Liver (tissue), 9 donors: ENCODE data around the gene ACTRT2. TPM values are rescaled to one million over a fixed set of nuclear protein-coding genes. Genes with fewer than 3 reads are reported as not detected.

Source experiments
- DNase-seq: peaks from one replicate; pipeline ENCODE4 v3.0.0-alpha.2; 2017; ENCODE audit warnings: low spot score
- H3K27ac ChIP-seq, 2 donors: one replicate each; pipeline ENCODE4 v1.7.0; 2013; ENCODE audit warnings: inconsistent platforms in 2 of 2, low read length in 2 of 2, control low read depth in 1 of 2, low read depth in 1 of 2, mild to moderate bottlenecking in 1 of 2
- H3K27me3 ChIP-seq, 4 donors: one replicate each; pipeline versions ENCODE4 v1.6.1 to v1.7.0; 2013; ENCODE audit warnings: low read length in 3 of 4, inconsistent platforms in 1 of 4, mild to moderate bottlenecking in 1 of 4, moderate library complexity in 1 of 4; ENCODE audit not compliant: control insufficient read depth in 4 of 4, insufficient read depth in 4 of 4
- H3K36me3 ChIP-seq, 4 donors: one replicate each; pipeline versions ENCODE4 v1.6.1 to v1.7.0; 2013; ENCODE audit warnings: low read length in 3 of 4, mild to moderate bottlenecking in 3 of 4, low read depth in 1 of 4, moderate library complexity in 1 of 4; ENCODE audit not compliant: control insufficient read depth in 4 of 4, insufficient read depth in 3 of 4
- H3K4me1 ChIP-seq, 4 donors: one replicate each; pipeline versions ENCODE4 v1.6.1 to v1.7.0; 2013; ENCODE audit warnings: low read length in 3 of 4, mild to moderate bottlenecking in 3 of 4, moderate library complexity in 1 of 4; ENCODE audit not compliant: control insufficient read depth in 4 of 4, insufficient read depth in 4 of 4
- H3K4me3 ChIP-seq, 3 donors: one replicate each; pipeline versions ENCODE4 v1.6.1 to v1.7.0; 2013; ENCODE audit warnings: low read length in 3 of 3, control low read depth in 1 of 3, low read depth in 1 of 3, mild to moderate bottlenecking in 1 of 3
- H3K9ac ChIP-seq, 2 donors: one replicate each; pipeline ENCODE4 v1.7.0; 2013; ENCODE audit warnings: low read length in 2 of 2, mild to moderate bottlenecking in 2 of 2, moderate library complexity in 2 of 2, control low read depth in 1 of 2, low read depth in 1 of 2
- H3K9me3 ChIP-seq, 4 donors: one replicate each; pipeline versions ENCODE4 v1.6.1 to v1.7.0; 2013; ENCODE audit warnings: low read length in 3 of 4; ENCODE audit not compliant: control insufficient read depth in 4 of 4
- CTCF ChIP-seq: fragments of 150-350 bp; IDR thresholded peaks from 2 replicates; pipeline ENCODE4 v1.5.1; 2017; ENCODE audit warnings: improper control_type of control experiment, low read depth, low read length; ENCODE audit not compliant: missing input control
- EGR1 ChIP-seq, 2 donors: IDR thresholded peaks; 2 replicates each; pipeline ENCODE4 v1.6.1; 2016 to 2018; ENCODE audit warnings: antibody characterized with exemption in 2 of 2, low read depth in 2 of 2
- FOXA1 ChIP-seq: IDR thresholded peaks from 2 replicates; pipeline ENCODE4 v1.6.1; 2016; ENCODE audit warnings: antibody characterized with exemption
- FOXA2 ChIP-seq: IDR thresholded peaks from 2 replicates; pipeline ENCODE4 v1.6.1; 2016; ENCODE audit warnings: antibody characterized with exemption
- HNF4A ChIP-seq, 2 donors: conservative IDR thresholded peaks; 2 replicates each; pipeline ENCODE4 v1.6.1; 2016; ENCODE audit warnings: antibody characterized with exemption in 2 of 2, mild to moderate bottlenecking in 2 of 2
- HNF4G ChIP-seq: IDR thresholded peaks from 2 replicates; pipeline ENCODE4 v1.6.1; 2016; ENCODE audit warnings: antibody characterized with exemption
- JUND ChIP-seq, 2 donors: IDR thresholded peaks; 2 replicates each; pipeline ENCODE4 v1.6.1; 2016; ENCODE audit warnings: antibody characterized with exemption in 2 of 2
- MAX ChIP-seq: IDR thresholded peaks from 2 replicates; pipeline ENCODE4 v1.6.1; 2016; ENCODE audit warnings: antibody characterized with exemption
- RAD21 ChIP-seq, 2 donors: IDR thresholded peaks; 2 replicates each; pipeline ENCODE4 v1.6.1; 2016; ENCODE audit warnings: antibody characterized with exemption in 2 of 2, mild to moderate bottlenecking in 2 of 2
- REST ChIP-seq: IDR thresholded peaks from 2 replicates; pipeline ENCODE4 v1.6.1; 2016; ENCODE audit warnings: antibody characterized with exemption, mild to moderate bottlenecking
- YY1 ChIP-seq: IDR thresholded peaks from 2 replicates; pipeline ENCODE4 v1.6.1; 2016; ENCODE audit warnings: antibody characterized with exemption, mild to moderate bottlenecking
- ZBTB33 ChIP-seq: IDR thresholded peaks from 2 replicates; pipeline ENCODE4 v1.6.1; 2016; ENCODE audit warnings: antibody characterized with exemption
- WGBS: extraction: QIAGEN DNeasy Blood & Tissue Kit; methylation state at CpG from one replicate; pipeline ENCODE4 v1.1.7; 2013; 5-methylcytosine and 5-hydroxymethylcytosine counted together
- polyA plus RNA-seq, 2 donors: library from polyadenylated mRNA; stranded (reverse) in 1 of 2; unstranded in 1 of 2; fragments of 200-250 nt in 1 of 2; fragments of >200 nt in 1 of 2; fragmentation: Nextera tagmentation in 1 of 2; extraction: Ambion mirVana in 1 of 2; gene quantifications; one replicate each; pipeline versions ENCODE4 v1.2.1 to v1.2.3, GENCODE V29; 2013 to 2015
- total RNA-seq, 2 donors: library from RNA; depleted of rRNA; stranded (reverse); fragments of >200 nt; gene quantifications; one replicate each; pipeline ENCODE4 v1.2.3, GENCODE V29; 2014
- donor health status: healthy.
- donor health status: healthy.
- donor health status: healthy.
- donor health status: healthy.
- donor health status: healthy.

The ACTRT2 gene
- total and polyA plus RNA-seq, 4 donors = not detected

GRCh38 chr1:3042481-3042880 lies 21.2 kb downstream of the ACTRT2 start:
- WGBS = 84% methylated on average over 9 of the region's 9 CpGs
- no peak for DNase-seq
- Histone ChIP-seq H3K4me1 (no peaks in the 10 kb centered on the region), H3K9me3 (peaks cover 0 to 4% (median 2%) of the 10 kb centered on the region in 4 donors), H3K4me3 (no peak overlapping the region), H3K27ac (no peak overlapping the region), H3K36me3 (no peaks in the 10 kb centered on the region), H3K9ac (no peak overlapping the region), H3K27me3 (peaks cover 2 to 9% (median 3%) of the 10 kb centered on the region in 4 donors)
- TF ChIP-seq FOXA1 (no peak), RAD21 (IDR thresholded peaks at IDR 0.05) (no peak), EGR1 (IDR thresholded peaks at IDR 0.05; ENCODE audit: low read depth in 2 of 2) (no peak), FOXA2 (no peak), JUND (IDR thresholded peaks at IDR 0.05) (no peak), HNF4G (no peak), MAX (no peak)

- no peaks in the 10 kb centered on the region for H3K4me1 ChIP-seq
- H3K36me3 ChIP-seq = no peaks in the 10 kb centered on the region
- no peak overlapping the region for H3K27ac ChIP-seq
- no peak overlapping the region for H3K9ac ChIP-seq
- TF ChIP-seq REST (no peak), FOXA2 (no peak), YY1 (no peak), RAD21 (IDR thresholded peaks at IDR 0.05) (no peak), JUND (IDR thresholded peaks at IDR 0.05) (no peak), MAX (no peak), CTCF (no peak), ZBTB33 (no peak), HNF4A (conservative IDR thresholded peaks at IDR 0.05) (no peak)
- DNase-seq = no peak
- H3K27me3 ChIP-seq = peaks cover 0 to 4% (median 3%) of the 10 kb centered on the region in 4 donors
- H3K4me3 ChIP-seq = no peak overlapping the region
- H3K9me3 ChIP-seq = peaks cover 0 to 4% (median 2%) of the 10 kb centered on the region in 4 donors
- 66% methylated on average over 7 of the region's 7 CpGs for WGBS
Observed at GRCh38 chr1:3049164-3049563, 27.9 kb downstream of the ACTRT2 start.
